Measurements from ENCODE around the gene USP7.
"Not testable (repeated sequence)": the region's sequence is repeated elsewhere in the genome, so short reads cannot be mapped to it uniquely, and the experiment has no call there.

Gene USP7

DNA sequence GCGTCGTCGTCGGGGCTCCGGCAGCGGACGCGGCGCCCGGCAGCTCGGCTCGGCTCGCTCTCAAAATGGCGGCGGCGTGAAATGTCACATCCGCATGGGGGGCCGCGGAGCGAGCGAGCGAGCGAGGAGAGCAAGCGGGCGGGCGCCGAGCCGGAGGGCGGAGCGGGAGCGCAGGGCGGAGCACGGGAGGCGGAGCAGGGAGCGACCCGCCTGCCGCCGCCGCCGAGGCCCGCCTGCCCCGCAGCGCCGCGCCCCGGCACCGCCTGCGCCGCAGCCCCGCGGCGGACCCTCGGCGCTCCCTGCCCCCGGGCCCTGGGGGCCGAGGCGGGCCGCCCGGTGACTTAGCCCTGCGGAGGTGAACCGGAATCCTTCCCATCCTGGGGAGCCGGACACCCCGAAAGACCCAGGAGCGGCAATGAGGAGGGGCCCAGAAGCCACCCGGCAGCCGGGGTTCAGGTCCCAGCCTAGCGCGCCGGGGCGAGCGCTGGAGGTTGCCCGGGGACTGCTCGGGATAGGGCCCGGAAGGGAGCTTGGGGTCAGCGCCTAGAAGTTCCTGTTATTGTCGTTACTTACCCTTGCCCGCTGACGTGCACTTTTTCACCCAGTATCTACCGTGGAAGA lies at the start of gene USP7:
Gene USP7 (minus strand): TSS at position 86 of the 621 bp plus-strand sequence. CDS start 621 bp downstream, outside the sequence.
- DNase-seq (ENCODE audit: low read depth) = peak; percentile 82

DNA sequence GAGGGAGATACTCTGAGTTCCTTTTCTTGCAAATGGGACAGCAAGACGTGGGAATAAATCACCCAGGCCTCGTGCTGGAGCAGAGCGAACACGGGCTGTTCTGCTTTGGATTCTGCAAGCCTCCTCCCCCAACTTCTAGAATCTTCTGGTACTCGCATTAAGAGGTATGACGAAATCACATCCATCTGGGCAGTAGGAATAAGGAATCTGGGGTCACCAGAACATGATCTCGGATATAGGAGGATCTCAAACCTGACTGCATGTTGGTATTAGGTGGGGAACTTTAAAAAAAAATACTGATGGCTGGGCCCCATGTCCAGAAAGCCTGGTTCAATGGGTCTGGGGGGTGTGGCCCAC lies 49.8 kb upstream of the USP7 start:
- no peak for DNase-seq (ENCODE audit: low read depth)

DNA sequence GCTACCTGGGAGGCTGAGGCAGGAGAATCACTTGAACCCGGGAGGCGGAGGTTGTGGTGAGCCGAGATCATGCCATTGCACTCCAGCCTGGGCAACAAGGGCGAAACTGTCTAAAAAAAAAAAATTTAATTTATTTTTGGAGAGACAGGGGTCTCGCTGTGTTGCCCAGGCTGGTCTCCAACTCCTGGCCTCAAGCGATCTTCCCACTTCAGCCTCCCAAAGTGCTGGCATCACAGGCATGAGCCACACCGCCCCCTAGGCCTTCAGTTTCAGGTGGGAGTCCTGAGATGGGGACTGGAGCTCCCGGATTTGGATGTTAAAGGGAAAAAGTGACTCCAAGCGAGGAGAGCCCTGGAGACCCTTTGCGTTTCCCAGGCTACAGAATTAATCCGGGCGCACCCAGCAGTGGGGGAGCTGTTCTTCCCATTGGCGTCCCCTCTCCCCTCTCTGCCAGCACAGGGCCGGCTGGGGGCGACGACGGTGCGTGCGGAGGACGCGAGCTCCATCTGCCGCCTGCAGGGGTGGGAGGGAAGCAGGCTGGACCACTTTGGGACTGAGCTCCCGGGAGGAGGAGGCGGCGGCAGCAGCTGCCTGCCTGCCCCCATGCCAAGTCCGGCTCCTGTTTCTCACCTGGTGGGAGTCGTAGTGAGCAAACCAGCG lies 49.3 kb upstream of the USP7 start:
- no peak for DNase-seq (ENCODE audit: low read depth)

DNA sequence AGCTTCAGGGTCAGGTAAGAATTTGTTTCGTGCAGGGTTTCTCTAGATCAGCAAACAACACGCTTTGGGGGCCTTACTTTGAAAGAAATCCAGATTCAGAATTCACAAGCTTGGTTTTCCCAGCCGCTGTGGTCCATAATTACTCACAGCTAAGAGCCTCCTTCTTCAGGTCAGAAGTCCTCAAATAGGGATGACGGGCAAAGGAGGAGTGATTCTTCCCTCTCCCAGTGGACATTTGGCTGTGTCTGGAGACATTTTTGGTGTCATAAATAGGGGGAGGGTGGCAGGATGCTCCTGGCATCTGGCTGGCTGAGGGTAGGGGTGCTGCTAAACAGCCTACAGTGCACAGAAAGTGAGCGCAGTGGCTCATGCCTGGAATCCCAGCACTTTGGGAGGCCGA lies 48.6 kb upstream of the USP7 start:
- DNase-seq (ENCODE audit: low read depth) = no peak

DNA sequence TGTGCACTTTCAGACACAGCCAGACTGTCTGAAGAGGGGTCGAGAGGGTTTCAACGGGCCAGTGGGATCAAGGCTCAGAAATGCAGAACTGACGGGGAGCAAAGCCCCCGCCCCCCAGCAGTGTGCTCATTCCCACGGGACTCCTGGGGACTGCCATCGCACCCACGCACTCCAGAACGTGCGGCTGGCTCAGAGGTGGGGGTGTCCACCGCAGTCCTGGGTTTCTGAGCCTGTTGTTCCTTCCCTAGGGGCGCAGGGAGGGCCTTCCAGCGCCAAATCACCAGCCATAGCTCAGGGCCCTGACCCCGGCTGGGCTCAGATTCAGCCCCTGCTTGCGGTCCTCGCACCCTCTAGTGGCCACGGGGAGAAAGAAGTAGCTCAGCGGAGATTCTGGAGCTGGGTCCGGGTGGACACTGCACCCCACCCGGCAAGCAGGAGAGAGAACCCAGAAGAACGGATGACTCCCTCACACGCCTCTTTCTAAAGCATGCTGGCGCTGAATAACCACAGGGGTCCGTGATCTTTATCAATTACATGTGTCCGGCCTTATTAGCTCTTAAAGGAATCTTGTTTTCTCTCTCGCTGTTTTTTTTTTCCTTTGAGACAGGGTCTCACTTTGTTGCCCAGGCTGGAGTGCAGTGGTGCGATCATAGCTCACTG lies 45.0 kb upstream of the USP7 start:
- peak; percentile 32 for DNase-seq (ENCODE audit: low read depth)

DNA sequence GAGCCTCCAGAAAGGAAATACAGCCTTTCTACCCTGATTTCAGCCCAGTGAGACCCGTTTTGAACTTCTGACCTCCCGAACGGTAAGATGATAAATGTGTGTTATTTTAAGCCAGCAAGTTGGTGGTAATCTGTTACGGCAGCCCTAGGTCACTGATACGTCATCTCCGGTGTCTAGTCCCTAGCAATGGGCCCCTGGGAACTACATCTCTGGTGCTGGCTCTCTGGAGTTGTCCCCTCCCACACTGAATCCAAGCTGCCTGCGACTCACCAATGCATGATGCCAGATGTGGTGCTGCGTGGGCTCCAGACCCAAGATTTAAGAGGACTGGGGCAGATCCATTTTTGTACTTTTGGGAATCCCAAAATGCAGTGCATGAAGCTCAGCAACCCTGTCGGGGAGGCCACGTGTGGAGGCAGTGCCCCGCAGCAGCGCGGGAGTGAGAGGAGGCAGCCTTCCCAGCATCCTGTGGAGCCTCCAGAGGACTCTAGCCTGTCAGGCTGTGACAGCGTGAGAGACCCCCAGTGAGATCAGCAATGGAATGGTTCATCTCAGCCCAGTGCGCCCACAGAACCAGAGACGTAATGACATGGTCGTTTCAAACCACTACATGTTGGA lies 43.6 kb upstream of the USP7 start:
- DNase-seq (ENCODE audit: low read depth) = no peak

DNA sequence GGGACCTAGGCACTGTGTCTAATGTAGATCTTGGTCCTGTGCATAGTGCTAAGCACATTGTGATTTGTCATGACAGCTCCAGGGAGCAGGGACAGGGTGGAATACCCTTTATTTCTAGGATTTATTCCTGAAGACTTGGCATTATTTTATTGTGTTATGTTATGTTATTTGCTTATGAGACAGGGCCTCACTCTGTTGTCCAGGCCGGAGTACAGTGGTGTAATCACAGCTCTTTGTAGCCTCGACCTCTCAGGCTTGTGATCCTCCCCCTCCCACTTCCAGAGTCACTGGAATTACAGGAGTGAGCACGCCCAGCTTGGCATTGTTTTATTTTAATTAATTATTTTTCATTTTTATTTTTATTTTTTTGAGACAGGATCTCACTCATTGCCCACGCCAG lies 40.5 kb upstream of the USP7 start:
- no peak for DNase-seq (ENCODE audit: low read depth)

DNA sequence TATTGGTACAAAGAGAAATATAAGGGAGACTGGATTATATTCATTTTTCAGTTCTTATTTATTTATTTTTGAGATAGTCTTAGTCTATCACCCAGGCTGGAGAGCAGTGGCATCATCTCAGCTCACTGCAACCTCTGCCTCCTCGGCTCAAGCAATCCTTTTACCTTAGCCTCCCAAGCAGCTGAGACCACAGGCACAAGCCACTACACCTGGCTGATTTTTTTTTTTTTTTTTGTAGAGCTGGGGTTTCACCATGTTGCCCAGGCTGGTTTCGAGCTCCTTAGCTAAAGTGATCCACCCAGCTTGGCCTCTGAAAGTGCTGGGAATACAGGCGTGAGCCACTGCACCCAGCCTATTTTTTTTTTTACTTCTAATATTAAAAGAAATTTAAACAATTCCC lies 40.1 kb upstream of the USP7 start:
- no peak for DNase-seq (ENCODE audit: low read depth)

DNA sequence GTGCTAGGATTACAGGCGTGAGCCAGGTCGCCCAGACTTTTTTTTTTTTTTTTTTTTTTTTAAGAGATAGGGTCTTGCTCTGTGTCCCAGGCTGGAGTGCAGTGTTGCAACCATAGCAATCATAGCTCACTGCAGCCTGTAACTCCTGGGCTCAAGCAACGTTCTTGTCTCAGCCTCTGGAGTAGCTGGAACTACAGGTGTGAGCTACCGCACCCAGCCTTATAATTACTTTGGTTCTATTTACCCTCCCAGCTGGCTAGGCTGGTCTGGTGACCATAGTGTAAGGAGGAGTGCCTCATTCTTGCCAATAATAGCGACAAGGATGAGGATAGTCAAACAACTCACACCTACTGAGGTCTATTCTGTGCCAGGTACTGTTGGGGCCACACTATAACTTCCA lies 39.6 kb upstream of the USP7 start:
- no peak for DNase-seq (ENCODE audit: low read depth)

DNA sequence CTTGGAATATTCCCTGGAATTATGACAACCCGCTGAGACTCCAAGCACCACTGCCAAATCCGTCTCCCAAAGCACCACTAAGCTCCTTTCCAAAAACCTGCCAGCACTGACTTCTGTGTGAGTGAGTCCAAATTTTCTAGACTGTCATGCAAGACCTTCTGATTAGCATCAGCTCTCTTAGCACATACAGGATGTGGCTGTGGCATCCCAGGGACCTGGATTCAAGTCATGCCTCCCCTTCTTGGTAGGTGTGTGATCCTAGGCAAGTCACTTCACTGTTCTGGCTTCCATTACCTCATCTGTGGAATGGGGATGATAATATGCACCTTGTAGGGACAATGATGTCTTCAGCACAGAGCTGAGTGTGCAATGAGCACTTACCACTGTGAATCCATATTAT lies 38.3 kb upstream of the USP7 start:
- no peak for DNase-seq (ENCODE audit: low read depth)

DNA sequence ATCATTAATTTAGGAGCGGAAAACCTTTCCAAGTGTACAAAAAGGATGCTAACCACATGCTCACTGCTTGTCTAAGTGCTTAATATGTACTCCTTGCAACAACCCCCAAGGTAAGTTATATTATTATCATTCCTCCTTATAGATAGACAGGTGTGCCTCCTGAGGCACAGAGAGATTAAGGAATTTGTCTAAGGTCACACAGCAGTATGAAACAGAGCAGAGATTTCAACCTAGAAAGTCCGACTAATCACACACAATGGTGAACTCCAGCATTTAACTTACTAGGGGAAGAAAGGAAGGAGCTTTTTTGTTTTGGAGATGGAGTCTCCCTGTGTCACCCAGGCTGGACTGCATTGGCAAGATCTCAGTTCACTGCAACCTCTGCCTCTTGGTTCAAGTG lies 37.0 kb upstream of the USP7 start:
- no peak for DNase-seq (ENCODE audit: low read depth)

DNA sequence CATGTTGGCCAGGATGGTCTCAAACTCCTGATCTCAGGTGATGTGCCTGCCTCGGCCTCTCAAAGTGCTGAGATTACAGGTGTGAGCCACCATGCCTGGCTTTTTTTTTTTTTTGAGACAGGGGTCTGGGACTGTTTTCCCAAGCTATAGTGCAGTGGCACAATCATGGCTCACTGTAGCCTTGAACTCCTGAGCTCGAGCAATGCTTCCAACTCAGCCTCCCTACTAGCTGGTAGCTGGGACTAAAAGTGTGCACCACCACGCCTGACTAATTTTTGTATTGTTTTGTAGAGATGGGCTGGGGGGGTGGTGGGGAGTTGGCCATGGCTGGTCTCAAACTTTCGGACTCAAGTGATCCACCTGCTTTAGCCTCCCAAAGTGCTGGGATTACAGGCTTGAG lies 36.1 kb upstream of the USP7 start:
- DNase-seq (ENCODE audit: low read depth) = no peak

DNA sequence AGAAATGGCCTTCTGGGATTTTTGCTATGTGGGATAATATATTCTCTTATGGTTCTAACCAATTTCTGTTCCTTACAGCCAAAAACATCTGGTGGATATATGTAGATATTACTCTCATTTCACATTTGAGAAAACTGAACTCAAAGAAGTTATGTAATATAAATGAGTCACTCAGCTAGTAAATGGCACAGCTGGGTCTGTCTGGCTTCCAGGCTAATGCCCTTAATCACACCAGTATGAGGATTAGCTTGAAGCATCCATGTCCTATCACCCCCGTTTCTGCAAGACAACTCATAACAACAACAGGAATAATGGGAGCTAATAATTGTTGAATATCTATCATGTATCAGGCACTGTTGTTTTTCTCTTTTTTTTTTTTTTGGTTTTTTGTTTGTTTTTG lies 34.4 kb upstream of the USP7 start:
- peak; percentile 39 for DNase-seq (ENCODE audit: low read depth)

DNA sequence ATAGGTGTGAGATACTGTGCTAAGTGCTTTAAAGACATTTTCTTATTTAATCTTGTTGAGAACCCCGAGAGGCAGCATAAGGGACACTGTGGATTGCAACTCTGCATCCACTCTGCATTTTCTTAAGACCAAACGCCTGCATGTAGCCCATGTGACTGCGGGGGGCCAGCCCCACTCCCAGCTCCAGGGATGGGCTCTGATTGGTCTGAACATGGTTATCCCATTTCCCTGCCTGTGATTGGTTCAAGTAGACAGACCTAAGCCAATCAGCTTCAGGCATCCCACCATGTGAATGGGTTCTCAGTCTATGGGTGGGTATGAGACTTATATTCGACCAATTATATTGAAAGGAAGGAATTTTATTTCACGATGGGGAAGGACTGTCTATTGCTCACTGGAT lies 33.2 kb upstream of the USP7 start:
- no peak for DNase-seq (ENCODE audit: low read depth)

DNA sequence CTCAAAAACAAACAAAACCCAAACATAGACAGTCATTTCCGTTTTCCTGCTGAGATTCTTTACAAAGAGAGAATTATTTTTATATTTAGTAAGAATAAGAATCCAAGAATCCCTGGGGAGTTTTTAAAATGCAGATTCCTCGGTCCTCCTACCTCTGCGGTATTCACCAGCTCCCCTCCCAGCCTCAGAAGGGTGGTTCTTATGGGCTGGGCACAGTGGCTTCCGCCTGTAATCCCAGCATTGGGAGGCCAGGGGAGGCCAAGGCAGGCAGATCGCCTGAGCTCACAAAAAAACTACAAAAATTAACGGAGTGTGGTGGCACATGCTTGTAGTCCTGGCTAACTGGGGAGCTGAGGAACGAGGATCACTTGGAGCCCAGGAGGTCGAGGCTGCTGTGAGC lies 26.7 kb upstream of the USP7 start:
- no peak for DNase-seq (ENCODE audit: low read depth)

DNA sequence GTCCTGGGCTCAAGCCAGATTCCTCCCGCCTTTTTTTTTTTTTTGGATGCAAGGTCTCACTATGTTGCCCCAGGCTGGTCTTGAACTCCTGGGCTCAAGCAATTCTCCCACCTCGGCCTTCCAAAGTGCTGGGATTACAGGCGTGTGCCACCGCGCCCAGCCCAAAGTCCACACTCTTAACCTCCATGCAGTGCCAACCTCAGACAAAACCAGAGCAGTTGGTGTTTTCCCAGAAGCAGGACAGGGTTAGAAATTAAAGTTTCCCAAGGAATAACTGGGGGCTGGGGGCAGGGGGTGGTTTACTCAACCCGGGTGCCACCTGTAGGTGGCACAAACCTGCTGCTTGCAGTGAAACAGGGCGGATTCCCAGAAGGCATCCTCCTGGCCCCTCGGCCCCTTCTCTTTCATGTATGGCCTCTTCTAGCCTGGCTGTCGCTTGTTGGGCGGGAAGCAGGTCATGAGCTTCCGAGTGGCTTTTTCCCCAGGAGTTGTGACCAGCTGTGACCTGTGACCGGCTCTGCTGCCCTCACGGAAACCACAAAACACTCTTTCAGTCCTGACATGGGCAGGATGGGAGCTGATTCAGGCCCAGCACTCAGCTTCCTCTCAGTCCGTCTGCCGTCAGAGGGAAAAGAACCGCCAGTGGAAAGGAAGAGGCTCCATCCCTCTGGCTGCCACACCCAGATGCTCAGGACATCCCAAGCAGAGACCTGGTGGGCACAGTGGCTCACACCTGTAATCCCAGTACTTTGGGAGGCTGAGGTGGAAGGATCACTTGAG lies 25.6 kb upstream of the USP7 start:
- no peak for DNase-seq (ENCODE audit: low read depth)

DNA sequence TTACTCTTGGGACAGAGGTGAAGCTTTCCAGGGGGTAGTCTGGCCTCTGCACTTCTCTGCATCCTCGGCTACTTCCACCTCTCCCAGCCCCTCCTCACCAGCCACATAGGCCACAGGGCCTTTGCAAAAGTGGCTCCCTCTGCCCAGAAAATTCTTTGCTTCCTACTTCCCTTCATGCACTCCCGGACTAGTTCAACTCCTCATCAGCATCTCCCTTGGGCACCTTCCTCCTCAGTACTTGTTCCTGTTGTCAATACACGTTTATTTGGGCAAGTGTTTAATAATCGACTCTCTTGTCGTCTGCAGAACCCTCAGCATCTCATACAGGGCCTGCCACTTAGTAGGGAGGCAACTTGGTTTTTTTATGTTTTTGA lies 23.1 kb upstream of the USP7 start:
- no peak for DNase-seq (ENCODE audit: low read depth)

DNA sequence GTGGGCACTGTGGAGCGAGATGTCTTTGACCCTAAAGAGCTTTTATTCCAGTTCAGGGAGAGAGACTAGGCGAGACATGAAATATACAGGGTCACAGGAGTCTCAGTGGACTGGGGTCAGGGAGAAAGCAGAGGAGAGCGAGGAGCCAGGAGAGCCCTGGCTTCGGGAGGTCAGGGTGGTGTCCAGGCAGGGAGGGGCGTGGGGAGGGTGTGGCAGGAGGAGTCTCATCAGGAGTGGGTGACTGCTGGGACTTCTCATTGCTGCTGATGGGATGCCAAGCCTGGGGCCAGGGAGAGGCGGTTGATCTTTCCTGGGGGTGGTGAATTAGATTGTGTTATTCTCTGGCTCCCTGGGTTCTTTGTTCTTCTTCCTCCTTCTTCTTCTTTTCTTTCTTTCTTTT lies 22.4 kb upstream of the USP7 start:
- DNase-seq (ENCODE audit: low read depth) = no peak

DNA sequence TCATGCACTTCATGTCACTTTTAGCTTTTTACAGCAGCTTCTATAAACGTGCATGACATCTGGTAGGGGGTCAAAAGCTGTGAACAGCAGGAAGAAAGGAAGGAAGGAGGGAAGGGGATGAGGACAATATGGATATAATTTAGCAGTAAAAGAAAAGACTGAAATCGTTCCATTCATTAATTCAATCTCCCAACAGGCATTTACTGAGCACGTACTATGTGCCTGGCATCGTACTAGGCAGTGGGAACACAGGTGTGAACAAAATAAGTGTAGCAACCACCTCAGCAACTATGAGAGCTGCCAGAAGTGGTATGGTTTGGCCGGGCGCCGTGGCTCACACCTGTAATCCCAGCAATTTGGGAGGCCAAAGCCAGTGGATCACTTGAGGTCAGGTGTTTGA lies 19.1 kb upstream of the USP7 start:
- no peak for DNase-seq (ENCODE audit: low read depth)

DNA sequence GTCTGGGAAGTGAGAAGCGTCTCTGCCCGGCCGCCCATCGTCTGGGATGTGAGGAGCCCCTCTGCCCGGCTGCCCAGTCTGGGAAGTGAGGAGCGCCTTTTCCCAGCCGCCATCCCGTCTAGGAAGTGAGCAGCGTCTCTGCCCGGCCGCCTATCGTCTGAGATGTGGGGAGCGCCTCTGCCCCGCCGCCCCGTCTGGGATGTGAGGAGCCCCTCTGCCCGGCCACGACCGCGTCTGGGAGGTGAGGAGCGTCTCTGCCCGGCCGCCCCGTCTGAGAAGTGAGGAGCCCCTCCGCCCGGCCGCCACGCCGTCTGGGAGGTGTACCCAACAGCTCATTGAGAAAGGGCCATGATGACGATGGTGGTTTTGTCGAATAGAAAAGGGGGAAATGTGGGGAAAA lies 18.2 kb upstream of the USP7 start:
- DNase-seq (ENCODE audit: low read depth) = not testable (repeated sequence)

DNA sequence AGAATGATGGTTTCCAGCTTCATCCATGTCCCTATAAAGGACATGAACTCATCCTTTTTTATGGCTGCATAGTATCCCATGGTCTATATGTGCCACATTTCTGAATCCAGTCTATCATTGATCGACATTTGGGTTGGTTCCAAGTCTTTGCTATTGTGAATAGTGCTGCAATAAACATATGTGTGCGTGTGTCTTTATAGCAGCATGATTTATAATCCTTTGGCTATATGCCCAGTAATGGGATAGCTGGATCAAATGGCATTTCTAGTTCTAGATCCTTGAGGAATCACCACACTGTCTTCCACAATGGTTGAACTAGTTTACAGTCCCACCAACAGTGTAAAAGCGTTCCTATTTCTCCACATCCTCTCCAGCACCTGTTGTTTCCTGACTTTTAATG lies 12.5 kb upstream of the USP7 start:
- not testable (repeated sequence) for DNase-seq (ENCODE audit: low read depth)

DNA sequence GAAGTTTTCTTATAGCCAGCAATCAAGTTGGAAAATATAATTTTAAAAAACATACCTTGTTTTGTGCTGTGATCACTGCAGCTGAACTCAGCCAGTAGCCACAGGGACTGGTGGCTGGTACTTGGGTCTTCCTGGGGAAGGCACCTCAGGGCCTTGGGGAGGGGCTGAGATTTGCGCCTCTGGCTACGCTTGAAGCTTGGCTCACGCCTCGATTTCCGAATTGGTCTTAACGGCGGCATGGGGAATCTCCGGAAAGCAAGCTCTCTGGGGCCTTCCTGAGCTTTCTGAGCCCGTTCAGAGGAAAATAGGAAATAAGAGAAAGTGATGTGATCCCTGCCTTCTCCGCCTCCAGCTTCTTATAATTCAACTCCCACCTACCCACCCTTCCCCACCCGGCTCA lies 11.3 kb upstream of the USP7 start:
- DNase-seq (ENCODE audit: low read depth) = no peak

Measured in stromal cell of bone marrow (primary cell).